Activated T-helper 1 cell treated with anti-CD3 and anti-CD28 coated beads, Interleukin-12 subunit alpha, Interleukin-12 subunit beta, Interleukin-2, Interleukin-4 antibody, amounts not matched to agents 30 ng/mL and 10 ng/mL and 1 ng/mL, durations not matched to agents 14 hours and 24 hours and 36 hours (primary cell): Measurements from ENCODE around the gene IL1F10. TPM values are rescaled to one million over a fixed set of nuclear protein-coding genes. Genes with fewer than 3 reads are reported as not detected.

ENCODE experiments used
- DNase-seq: peaks from one replicate; pipeline ENCODE4 v3.0.0; 2021; ENCODE audit warnings: low spot score
- H3K27ac Mint-ChIP-seq: one replicate; pipeline ENCODE4 v1.8.0; 2021; ENCODE audit warnings: mild to moderate bottlenecking, mixed read lengths
- H3K27me3 Mint-ChIP-seq: one replicate; pipeline ENCODE4 v1.8.0; 2022; ENCODE audit warnings: mild to moderate bottlenecking, moderate library complexity, mixed read lengths; ENCODE audit not compliant: insufficient read depth
- H3K36me3 Mint-ChIP-seq: one replicate; pipeline ENCODE4 v1.8.0; 2021; ENCODE audit warnings: low read depth, mixed read lengths
- H3K4me1 Mint-ChIP-seq: one replicate; pipeline ENCODE4 v1.8.0; 2021; ENCODE audit warnings: low read depth, mixed read lengths
- H3K4me3 Mint-ChIP-seq: one replicate; pipeline ENCODE4 v1.8.0; 2021; ENCODE audit warnings: mild to moderate bottlenecking, moderate library complexity, mixed read lengths
- H3K9me3 Mint-ChIP-seq: one replicate; pipeline ENCODE4 v1.8.0; 2021; ENCODE audit warnings: mixed read lengths
- intact Hi-C: fragments of 100-400 bp; cut with micrococcal nuclease; formaldehyde crosslinking; loops from one replicate; pipeline ENCODE4 v1.15.1; 2024
- total RNA-seq: library from RNA; stranded (reverse); gene quantifications from 2 replicates; pipeline ENCODE4 v1.2.3, GENCODE V29; 2022

Gene IL1F10
- total RNA-seq, 1 donor from 2014 or later, result not detected

DNA sequence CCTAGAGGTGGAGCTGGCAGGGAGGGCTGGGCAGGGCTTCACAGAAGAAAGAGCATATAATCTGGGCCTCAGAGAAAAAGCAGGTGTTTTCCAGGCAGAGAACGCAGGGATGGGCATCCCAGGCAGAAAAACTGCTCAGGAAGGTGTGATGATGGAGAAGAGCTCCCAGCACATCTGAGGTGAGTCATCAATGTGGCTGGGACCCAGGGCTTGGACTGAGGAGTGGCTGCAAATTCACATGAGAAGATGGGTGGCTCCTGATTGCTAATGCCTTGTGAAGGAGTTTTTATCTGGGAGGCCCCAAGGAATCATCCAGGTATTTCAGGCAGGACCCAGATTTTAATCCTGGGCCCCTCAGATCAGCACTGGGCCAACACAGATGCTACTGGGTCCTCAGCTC is 10.2 kb downstream of the IL1F10 start:
- intact Hi-C loops, result no loop called here
- DNase-seq, result no peak
- Mint-ChIP-seq H3K27ac (no peak overlapping the region), H3K4me1 (no peaks in the 10 kb centered on the region), H3K27me3 (peaks cover 4% of the 10 kb centered on the region), H3K4me3 (no peak overlapping the region), H3K9me3 (no peaks in the 10 kb centered on the region), H3K36me3 (no peaks in the 10 kb centered on the region)

GRCh38 chr2:113078350-113078839 is 10.6 kb downstream of the IL1F10 start:
- no peaks in the 10 kb centered on the region for H3K36me3 Mint-ChIP-seq
- H3K9me3 Mint-ChIP-seq, result no peaks in the 10 kb centered on the region
- H3K27me3 Mint-ChIP-seq, result peaks cover 4% of the 10 kb centered on the region
- peaks cover 4% of the 10 kb centered on the region for H3K4me1 Mint-ChIP-seq
- H3K27ac Mint-ChIP-seq, result no peak overlapping the region
- DNase-seq, result no peak
- no peak overlapping the region for H3K4me3 Mint-ChIP-seq
- intact Hi-C loops, result no loop called here

DNA sequence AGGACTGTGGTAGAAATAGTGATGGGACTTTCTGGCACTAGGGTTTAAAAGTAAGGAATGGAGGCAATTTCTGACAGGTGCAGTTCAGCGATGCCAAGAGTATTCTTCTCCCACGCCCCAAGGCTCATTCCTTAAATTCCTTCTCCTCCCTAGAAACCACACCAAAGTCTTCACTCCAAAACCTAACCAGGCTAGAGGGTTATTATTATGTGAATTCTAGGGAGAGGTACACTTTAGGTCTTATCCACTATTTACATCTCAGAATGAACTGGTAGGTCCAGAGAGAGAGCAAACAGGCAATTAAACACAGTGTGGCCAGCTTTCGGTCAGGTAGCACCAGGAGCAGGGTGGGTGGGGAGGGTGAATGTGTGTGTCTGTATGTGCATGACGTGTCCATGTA is 11.4 kb downstream of the IL1F10 start:
- peaks cover 8% of the 10 kb centered on the region for H3K4me1 Mint-ChIP-seq
- H3K36me3 Mint-ChIP-seq, result no peaks in the 10 kb centered on the region
- no peak for DNase-seq
- H3K4me3 Mint-ChIP-seq, result no peak overlapping the region
- no peak overlapping the region for H3K27ac Mint-ChIP-seq
- no peaks in the 10 kb centered on the region for H3K9me3 Mint-ChIP-seq
- intact Hi-C loops, result no loop called here
- peaks cover 2% of the 10 kb centered on the region for H3K27me3 Mint-ChIP-seq

- Mint-ChIP-seq H3K27ac (no peak overlapping the region), H3K27me3 (peaks cover 2% of the 10 kb centered on the region), H3K36me3 (no peaks in the 10 kb centered on the region), H3K4me1 (peaks cover 17% of the 10 kb centered on the region), H3K9me3 (no peaks in the 10 kb centered on the region), H3K4me3 (no peak overlapping the region)
- DNase-seq, result peak; percentile 28
- intact Hi-C loops, result loop anchor here (1.0 to 5.0 kb wide), 4 partner anchors 57 to 312 kb away; no protein-coding TSS in a partner anchor
Observed at GRCh38 chr2:113080134-113080533, 12.4 kb downstream of the IL1F10 start.

DNA sequence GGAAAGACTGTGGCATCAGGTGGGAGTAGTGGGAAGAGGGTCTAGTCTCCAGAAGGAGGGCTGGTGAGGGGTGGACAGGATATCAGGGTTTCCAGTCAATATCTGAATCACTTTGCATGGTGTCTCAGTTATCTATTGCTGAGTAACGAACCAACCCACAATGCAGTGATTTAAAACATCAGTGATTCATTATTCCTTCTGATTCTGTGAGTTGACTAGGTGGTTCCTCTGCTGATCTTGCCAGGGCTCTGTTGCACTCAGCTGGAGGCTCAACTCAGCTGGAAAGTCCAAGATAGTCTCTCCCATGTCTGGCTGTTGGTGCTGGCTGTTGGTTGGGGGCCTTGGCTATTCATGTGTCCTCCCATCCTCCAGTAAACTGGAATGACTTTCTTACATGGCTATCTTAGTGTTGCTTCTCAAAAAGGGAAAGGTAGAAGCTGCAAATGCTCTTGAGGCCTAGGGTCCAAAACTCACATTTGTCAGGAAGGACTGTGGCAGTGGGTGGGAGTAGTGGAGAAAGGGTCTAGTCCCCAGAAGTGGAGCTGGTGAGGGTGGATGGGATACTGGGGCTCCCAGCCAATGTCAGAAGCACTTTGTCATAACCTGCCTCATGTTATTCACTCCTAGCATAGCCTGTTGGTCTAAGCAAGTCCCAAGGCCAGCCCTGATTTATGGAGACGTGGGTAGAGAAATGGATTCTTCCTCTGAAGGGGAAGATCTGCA is 13.9 kb downstream of the IL1F10 start:
- intact Hi-C loops, result loop anchor here (2.0 to 5.0 kb wide), 2 partner anchors 289 to 311 kb away; no protein-coding TSS in a partner anchor

GRCh38 chr2:113083296-113083695 is 15.5 kb downstream of the IL1F10 start:
- H3K27me3 Mint-ChIP-seq, result no peaks in the 10 kb centered on the region
- no peaks in the 10 kb centered on the region for H3K36me3 Mint-ChIP-seq
- H3K4me1 Mint-ChIP-seq, result peaks cover 24% of the 10 kb centered on the region
- H3K9me3 Mint-ChIP-seq, result no peaks in the 10 kb centered on the region
- intact Hi-C loops, result loop anchor here (5.0 kb wide), 1 partner anchor 309 kb away; no protein-coding TSS in a partner anchor
- no peak for DNase-seq
- H3K4me3 Mint-ChIP-seq, result no peak overlapping the region
- peak overlapping the region; percentile 9 for H3K27ac Mint-ChIP-seq

More for the DNA sequence above, 13.9 kb downstream of the IL1F10 start:
- Mint-ChIP-seq H3K9me3 (no peaks in the 10 kb centered on the region), H3K4me3 (no peak overlapping the region), H3K27me3 (no peaks in the 10 kb centered on the region), H3K27ac (no peak overlapping the region), H3K36me3 (no peaks in the 10 kb centered on the region), H3K4me1 (peaks cover 24% of the 10 kb centered on the region)
- no peak for DNase-seq

GRCh38 chr2:113084249-113085000 is 16.7 kb downstream of the IL1F10 start:
- Mint-ChIP-seq H3K9me3 (no peaks in the 10 kb centered on the region), H3K4me3 (no peak overlapping the region)
- DNase-seq, result no peak

GRCh38 chr2:113085542-113085941 is 17.8 kb downstream of the IL1F10 start:
- no peak overlapping the region for H3K27ac Mint-ChIP-seq
- H3K36me3 Mint-ChIP-seq, result no peaks in the 10 kb centered on the region
- no peaks in the 10 kb centered on the region for H3K27me3 Mint-ChIP-seq
- no peak overlapping the region for H3K4me3 Mint-ChIP-seq
- H3K9me3 Mint-ChIP-seq, result no peaks in the 10 kb centered on the region
- no peak for DNase-seq
- peaks cover 24% of the 10 kb centered on the region for H3K4me1 Mint-ChIP-seq
- intact Hi-C loops, result loop anchor here (2.0 kb wide), 3 partner anchors 19 to 89 kb away; partner anchors contain the start of gene IL1RN

More at GRCh38 chr2:113084249-113085000, 16.7 kb downstream of the IL1F10 start:
- H3K27me3 Mint-ChIP-seq, result no peaks in the 10 kb centered on the region
- peaks cover 24% of the 10 kb centered on the region for H3K4me1 Mint-ChIP-seq
- no peaks in the 10 kb centered on the region for H3K36me3 Mint-ChIP-seq
- intact Hi-C loops, result loop anchor here (1.0 to 5.0 kb wide), 5 partner anchors 20 to 308 kb away; partner anchors contain the start of gene IL1RN
- no peak overlapping the region for H3K27ac Mint-ChIP-seq

GRCh38 chr2:113088213-113088992 is 20.6 kb downstream of the IL1F10 start:
- no peak for DNase-seq
- Mint-ChIP-seq H3K4me1 (peaks cover 19% of the 10 kb centered on the region), H3K27ac (no peak overlapping the region), H3K27me3 (no peaks in the 10 kb centered on the region), H3K9me3 (no peaks in the 10 kb centered on the region), H3K4me3 (no peak overlapping the region), H3K36me3 (no peaks in the 10 kb centered on the region)
- intact Hi-C loops, result no loop called here

DNA sequence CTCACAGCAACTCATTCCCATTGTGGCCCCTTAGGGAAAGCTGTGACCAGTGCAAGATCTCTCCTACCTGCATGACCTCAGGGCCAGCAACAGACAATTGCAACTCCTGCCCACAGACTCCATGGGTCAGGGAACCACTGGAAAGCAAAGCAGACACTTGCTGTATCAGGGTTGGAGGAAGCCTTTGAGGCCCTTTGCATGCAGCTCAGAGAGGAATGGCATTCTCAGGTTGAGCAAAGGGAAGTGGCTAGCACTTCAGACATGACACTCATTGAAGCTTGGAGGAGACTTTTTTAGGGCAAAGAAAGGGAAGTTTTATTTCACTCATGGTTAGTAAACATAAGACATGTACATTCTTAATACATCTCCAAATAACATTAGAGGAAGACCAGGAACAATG is 22.1 kb downstream of the IL1F10 start:
- Mint-ChIP-seq H3K36me3 (no peaks in the 10 kb centered on the region), H3K4me1 (peaks cover 9% of the 10 kb centered on the region), H3K9me3 (no peaks in the 10 kb centered on the region), H3K27me3 (no peaks in the 10 kb centered on the region), H3K27ac (no peak overlapping the region), H3K4me3 (no peak overlapping the region)
- intact Hi-C loops, result no loop called here
- no peak for DNase-seq

- no peak overlapping the region for H3K4me3 Mint-ChIP-seq
- H3K36me3 Mint-ChIP-seq, result peaks cover 2% of the 10 kb centered on the region
- peaks cover under 1% of the 10 kb centered on the region for H3K4me1 Mint-ChIP-seq
- peaks cover 7% of the 10 kb centered on the region for H3K9me3 Mint-ChIP-seq
- no peak for DNase-seq
- no peak overlapping the region for H3K27ac Mint-ChIP-seq
- H3K27me3 Mint-ChIP-seq, result peaks cover 3% of the 10 kb centered on the region
- intact Hi-C loops, result no loop called here
Observed at GRCh38 chr2:113091231-113091896, 23.6 kb downstream of the IL1F10 start.
